Prostate gland (tissue), 2 donors: ENCODE measurements around the gene HERC6.
"Not testable (repeated sequence)": the region's sequence is repeated elsewhere in the genome, so short reads cannot be mapped to it uniquely, and the experiment has no call there.

ENCODE experiments used
- POLR2A ChIP-seq: fragments of 450-650 bp; IDR thresholded peaks from one replicate; pipeline ENCODE4 v1.6.1; 2016; ENCODE audit warnings: antibody characterized with exemption, mild to moderate bottlenecking
- POLR2AphosphoS5 ChIP-seq: sonication (generic); formaldehyde crosslinking; IDR thresholded peaks from one replicate; pipeline ENCODE4 v1.6.1; 2017; ENCODE audit warnings: antibody characterized with exemption
- TF ChIP-seq, protein P1 (sequence below), 4 experiments: fragments of 200-600 bp in 2 of 4; fragments of 450-650 bp in 2 of 4; sonication (generic) in 2 of 4; IDR thresholded peaks; 1 replicate in 3 of 4; 2 replicates in 1 of 4; pipeline ENCODE4 v1.5.1; 2016 to 2019; ENCODE audit warnings: antibody characterized with exemption in 4 of 4, mild to moderate bottlenecking in 2 of 4, moderate library complexity in 2 of 4

DNA sequence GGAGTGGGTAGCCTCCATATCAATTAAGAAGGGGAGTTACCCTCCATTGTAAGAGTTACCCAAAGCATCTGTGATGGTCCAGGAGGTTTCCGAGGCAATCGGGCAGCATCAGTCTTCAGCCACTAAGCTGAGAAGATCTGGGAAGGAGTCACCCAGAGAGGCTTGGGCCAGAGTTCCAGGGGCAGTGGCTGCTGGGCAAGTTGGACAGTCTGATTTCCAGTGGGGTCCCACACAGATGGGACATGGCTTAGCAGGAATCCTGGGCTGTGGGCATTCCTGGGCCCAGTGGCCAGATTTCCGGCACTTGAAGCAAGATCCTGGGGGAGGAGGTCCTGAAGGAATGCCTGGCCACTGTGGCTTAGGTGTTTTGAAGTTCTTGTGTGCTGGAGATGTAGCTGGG, 31.8 kb upstream of the HERC6 start:
- TF ChIP-seq, protein P1, sequence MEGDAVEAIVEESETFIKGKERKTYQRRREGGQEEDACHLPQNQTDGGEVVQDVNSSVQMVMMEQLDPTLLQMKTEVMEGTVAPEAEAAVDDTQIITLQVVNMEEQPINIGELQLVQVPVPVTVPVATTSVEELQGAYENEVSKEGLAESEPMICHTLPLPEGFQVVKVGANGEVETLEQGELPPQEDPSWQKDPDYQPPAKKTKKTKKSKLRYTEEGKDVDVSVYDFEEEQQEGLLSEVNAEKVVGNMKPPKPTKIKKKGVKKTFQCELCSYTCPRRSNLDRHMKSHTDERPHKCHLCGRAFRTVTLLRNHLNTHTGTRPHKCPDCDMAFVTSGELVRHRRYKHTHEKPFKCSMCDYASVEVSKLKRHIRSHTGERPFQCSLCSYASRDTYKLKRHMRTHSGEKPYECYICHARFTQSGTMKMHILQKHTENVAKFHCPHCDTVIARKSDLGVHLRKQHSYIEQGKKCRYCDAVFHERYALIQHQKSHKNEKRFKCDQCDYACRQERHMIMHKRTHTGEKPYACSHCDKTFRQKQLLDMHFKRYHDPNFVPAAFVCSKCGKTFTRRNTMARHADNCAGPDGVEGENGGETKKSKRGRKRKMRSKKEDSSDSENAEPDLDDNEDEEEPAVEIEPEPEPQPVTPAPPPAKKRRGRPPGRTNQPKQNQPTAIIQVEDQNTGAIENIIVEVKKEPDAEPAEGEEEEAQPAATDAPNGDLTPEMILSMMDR (IDR thresholded peaks at IDR 0.05) = not testable (repeated sequence)
- not testable (repeated sequence) for TF ChIP-seq POLR2A, POLR2AphosphoS5
